Activated naive CD4-positive, alpha-beta T cell treated with anti-CD3 and anti-CD28 coated beads, Interleukin-2, amount 50 U/mL, for 24 hours (primary cell): Measurements from ENCODE around the gene ERC1.
"Not testable (repeated sequence)": the region's sequence is repeated elsewhere in the genome, so short reads cannot be mapped to it uniquely, and the experiment has no call there.

Experiments used
- H3K27ac Mint-ChIP-seq: one replicate; pipeline ENCODE4 v1.8.0; 2021; ENCODE audit warnings: mild to moderate bottlenecking, mixed read lengths
- H3K27me3 Mint-ChIP-seq: one replicate; pipeline ENCODE4 v1.8.0; 2021; ENCODE audit warnings: mixed read lengths
- H3K36me3 Mint-ChIP-seq: one replicate; pipeline ENCODE4 v1.8.0; 2021; ENCODE audit warnings: mixed read lengths
- H3K4me1 Mint-ChIP-seq: one replicate; pipeline ENCODE4 v1.8.0; 2021; ENCODE audit warnings: mixed read lengths
- H3K4me3 Mint-ChIP-seq: one replicate; pipeline ENCODE4 v1.8.0; 2021; ENCODE audit warnings: mild to moderate bottlenecking, mixed read lengths
- H3K9me3 Mint-ChIP-seq: one replicate; pipeline ENCODE4 v1.8.0; 2021; ENCODE audit warnings: mixed read lengths

ERC1 gene

DNA sequence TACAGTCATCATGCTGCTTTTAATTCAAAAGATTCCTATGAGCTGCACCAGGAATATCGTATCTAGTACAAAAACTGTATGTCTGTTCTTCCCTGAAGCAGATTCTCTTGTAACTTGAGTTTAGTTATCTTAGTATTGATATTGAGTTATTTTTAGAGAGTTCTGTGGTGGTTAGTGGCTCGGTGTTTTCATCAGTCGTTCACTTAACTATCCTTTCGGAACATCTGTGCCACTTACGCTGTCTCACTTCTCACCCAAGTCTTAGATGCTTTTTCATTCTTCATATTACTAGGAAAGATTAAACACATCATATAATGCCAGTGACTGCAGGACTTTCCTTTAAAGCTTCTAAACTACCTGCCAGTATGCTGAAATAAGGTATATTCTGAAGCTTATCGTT lies 352.4 kb downstream of the ERC1 start:
- H3K36me3 Mint-ChIP-seq: peaks cover 14% of the 10 kb centered on the region
- no peaks in the 10 kb centered on the region for H3K4me1 Mint-ChIP-seq
- no peak overlapping the region for H3K27ac Mint-ChIP-seq
- H3K27me3 Mint-ChIP-seq: no peaks in the 10 kb centered on the region
- H3K4me3 Mint-ChIP-seq: no peak overlapping the region
- H3K9me3 Mint-ChIP-seq: no peaks in the 10 kb centered on the region

DNA sequence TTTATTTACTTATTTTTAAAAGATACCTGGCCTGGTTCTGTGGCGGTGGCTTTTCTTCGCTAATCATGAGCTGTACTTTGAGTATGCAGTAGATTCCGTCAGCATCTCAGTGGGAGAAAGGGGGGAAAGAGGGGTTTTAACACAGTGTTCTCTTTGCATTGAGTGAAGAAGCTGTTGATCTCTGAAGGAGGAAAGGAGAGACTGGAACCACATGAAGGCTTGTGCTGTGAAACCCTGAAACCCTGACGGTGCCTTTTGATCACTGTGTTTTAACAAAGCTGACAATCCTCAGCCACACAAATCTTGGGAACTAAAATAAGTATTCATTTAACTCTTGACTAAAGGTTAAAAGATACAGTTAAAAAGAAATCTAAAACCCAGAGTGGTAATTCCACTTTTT lies 353.2 kb downstream of the ERC1 start:
- H3K27me3 Mint-ChIP-seq: no peaks in the 10 kb centered on the region
- H3K4me1 Mint-ChIP-seq: no peaks in the 10 kb centered on the region
- no peaks in the 10 kb centered on the region for H3K9me3 Mint-ChIP-seq
- peaks cover 14% of the 10 kb centered on the region for H3K36me3 Mint-ChIP-seq
- H3K27ac Mint-ChIP-seq: peak overlapping the region; percentile 56
- no peak overlapping the region for H3K4me3 Mint-ChIP-seq

DNA sequence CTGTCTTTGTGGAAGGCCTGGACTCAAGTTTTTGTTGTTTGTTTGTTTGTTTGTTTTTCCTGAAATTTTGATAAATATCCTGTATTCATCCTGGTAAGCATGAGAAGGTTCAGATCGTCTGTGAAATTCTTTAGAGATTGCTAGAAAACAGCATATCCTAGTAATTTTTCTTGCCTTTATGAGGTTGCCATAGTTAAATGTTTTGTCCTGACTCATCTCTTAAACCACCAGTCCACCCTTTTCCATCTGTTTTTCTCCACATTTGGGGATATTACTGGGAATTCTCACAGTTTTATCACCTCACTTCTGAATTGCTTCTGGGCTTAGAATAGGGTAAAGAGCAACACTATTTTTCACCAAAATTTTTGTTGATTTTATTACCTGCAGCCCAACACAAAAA lies 355.1 kb downstream of the ERC1 start:
- peaks cover 12% of the 10 kb centered on the region for H3K36me3 Mint-ChIP-seq
- no peaks in the 10 kb centered on the region for H3K4me1 Mint-ChIP-seq
- H3K27me3 Mint-ChIP-seq: no peaks in the 10 kb centered on the region
- H3K27ac Mint-ChIP-seq: no peak overlapping the region
- H3K4me3 Mint-ChIP-seq: no peak overlapping the region
- no peaks in the 10 kb centered on the region for H3K9me3 Mint-ChIP-seq

DNA sequence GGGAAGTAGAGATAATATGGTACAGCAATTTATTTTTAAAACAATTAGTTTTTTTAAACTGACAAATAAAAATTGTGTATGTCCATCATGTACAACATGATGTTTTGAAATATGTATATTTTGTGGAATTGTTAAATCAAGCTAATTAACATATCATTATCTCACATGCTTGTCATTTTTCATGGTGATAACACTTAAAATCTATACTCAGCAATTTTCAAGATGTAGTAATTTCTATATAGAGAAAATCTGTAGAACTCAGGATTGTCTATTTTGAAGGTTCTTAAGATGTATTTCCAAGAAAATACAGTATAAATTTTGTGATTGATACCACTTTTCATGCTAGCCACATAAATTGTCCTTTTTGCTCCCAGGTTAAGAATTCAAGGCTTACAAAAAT lies 356.3 kb downstream of the ERC1 start:
- no peaks in the 10 kb centered on the region for H3K27me3 Mint-ChIP-seq
- H3K27ac Mint-ChIP-seq: no peak overlapping the region
- no peaks in the 10 kb centered on the region for H3K9me3 Mint-ChIP-seq

DNA sequence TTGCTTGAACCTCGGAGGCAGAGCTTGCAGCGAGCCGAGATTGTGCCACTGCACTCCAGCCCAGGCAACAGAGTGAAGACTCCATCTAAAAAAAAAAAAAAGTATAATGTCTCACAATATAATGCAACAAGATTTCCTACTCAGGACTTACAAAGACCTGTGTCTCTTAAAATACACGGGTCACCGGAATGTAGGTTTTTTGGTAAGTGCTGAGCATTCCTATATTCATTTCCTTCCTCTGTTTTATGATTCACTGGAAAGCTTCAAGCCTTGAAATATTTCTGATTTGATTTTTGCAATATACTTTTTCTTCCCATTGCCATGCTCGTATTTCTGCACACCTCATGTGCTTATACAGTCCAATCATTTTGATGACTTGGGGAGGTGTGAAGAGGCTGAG lies 357.6 kb downstream of the ERC1 start:
- no peaks in the 10 kb centered on the region for H3K4me1 Mint-ChIP-seq
- H3K4me3 Mint-ChIP-seq: no peak overlapping the region
- peaks cover 9% of the 10 kb centered on the region for H3K36me3 Mint-ChIP-seq
- no peak overlapping the region for H3K27ac Mint-ChIP-seq
- H3K27me3 Mint-ChIP-seq: no peaks in the 10 kb centered on the region
- H3K9me3 Mint-ChIP-seq: no peaks in the 10 kb centered on the region

More for the DNA sequence above, 356.3 kb downstream of the ERC1 start:
- Mint-ChIP-seq H3K4me3 (no peak overlapping the region), H3K4me1 (no peaks in the 10 kb centered on the region), H3K36me3 (peaks cover 9% of the 10 kb centered on the region)

DNA sequence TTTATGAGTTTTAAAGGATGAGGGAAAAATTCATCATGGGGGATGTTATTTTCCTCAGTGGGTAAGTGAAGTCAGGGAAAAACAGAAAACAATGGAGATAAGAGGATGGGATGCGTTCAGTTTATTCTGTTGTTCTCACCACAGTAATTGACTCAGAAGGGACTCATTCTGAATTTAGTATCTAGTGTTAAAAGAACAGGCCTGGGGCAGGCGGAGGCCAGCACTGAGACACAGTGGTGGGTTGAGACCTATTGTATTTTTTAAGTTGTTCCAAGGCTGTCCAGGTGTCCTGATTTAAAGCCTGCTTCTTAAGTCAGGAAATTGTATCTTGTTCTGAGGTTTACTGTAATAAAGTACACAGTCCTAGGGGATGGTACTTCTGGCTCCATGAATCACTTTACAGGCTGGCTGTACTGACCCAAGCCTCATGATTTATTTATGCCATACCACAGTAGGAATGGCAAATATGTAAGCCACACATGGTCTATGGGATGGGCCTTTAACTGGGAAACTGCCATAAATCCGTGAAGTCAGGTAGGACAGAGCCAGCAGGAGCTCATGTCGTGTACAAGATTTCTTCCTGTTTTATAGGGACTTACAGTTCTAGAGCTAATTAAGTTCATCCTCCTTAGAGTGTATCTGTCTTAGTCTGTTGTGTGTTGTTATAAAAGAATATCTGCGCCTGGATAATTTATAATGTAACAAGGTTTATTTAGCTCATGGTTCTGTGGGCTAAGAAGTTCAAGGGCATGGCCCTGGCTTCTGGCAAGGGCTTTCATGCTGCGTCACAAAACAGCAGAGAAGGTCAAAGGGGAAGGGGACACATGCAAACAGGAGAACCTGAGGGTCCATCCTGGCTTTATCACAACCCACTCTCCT lies 359.3 kb downstream of the ERC1 start:
- Mint-ChIP-seq H3K27me3 (no peaks in the 10 kb centered on the region), H3K27ac (no peak overlapping the region), H3K4me1 (no peaks in the 10 kb centered on the region)

DNA sequence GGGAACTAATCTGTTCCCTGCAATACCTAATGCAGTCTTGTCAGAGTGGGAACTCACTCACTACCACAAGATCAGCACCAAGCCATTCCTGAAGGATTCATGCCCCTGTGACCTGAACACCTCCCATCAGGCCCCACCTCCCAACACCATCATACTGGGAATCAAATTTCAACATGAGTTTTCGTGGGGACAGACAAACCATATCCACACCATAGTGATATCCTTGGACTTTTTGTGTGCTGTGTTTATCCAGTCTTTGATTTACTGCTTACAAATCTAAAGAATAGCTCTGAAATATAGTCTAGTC lies 359.9 kb downstream of the ERC1 start:
- Mint-ChIP-seq H3K4me3 (no peak overlapping the region), H3K27me3 (no peaks in the 10 kb centered on the region), H3K9me3 (no peaks in the 10 kb centered on the region), H3K36me3 (peaks cover 9% of the 10 kb centered on the region), H3K27ac (no peak overlapping the region), H3K4me1 (no peaks in the 10 kb centered on the region)

More for the DNA sequence above, 359.3 kb downstream of the ERC1 start:
- peaks cover 12% of the 10 kb centered on the region for H3K36me3 Mint-ChIP-seq
- no peak overlapping the region for H3K4me3 Mint-ChIP-seq
- no peaks in the 10 kb centered on the region for H3K9me3 Mint-ChIP-seq

DNA sequence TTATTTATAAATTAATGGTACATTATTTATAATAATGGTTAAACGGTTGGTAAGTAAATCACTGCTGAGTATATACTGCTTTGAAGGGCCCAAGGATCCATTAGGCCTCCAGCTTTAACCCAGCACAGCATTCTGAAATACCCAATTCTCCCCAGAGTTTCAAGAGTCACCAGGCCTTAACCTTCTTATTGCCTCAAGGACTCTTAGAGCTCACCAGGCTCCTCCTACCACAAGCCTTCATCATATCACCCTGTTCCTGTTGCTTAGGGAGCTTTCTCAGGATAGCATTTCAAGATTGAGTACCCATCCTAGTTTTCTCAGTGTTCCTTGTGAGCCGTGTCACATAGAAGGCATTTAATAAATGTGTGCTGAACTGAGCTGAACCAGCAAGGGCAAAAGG lies 360.9 kb downstream of the ERC1 start:
- H3K36me3 Mint-ChIP-seq: peaks cover 6% of the 10 kb centered on the region
- no peak overlapping the region for H3K27ac Mint-ChIP-seq
- no peaks in the 10 kb centered on the region for H3K27me3 Mint-ChIP-seq
- H3K9me3 Mint-ChIP-seq: no peaks in the 10 kb centered on the region
- no peak overlapping the region for H3K4me3 Mint-ChIP-seq
- H3K4me1 Mint-ChIP-seq: no peaks in the 10 kb centered on the region

DNA sequence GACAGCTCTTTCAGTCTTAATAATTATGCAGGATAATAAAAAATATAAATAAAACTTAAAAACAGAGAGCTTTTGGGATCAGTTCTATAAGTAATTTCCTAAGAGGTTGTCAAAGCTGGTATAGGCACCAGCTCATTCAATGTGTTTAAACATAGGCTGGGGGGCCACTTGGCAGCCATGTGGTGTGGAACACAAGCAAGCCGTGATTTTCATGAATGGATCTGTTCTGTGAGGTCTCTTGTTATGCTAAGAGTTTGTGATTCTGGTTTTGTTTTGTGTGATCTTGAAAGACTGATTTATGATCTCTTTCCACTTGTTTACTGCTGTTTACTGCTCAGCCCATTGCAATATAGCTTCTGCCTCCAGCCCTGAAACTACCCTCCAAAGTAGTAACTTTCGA lies 362.4 kb downstream of the ERC1 start:
- H3K27ac Mint-ChIP-seq: no peak overlapping the region
- no peaks in the 10 kb centered on the region for H3K9me3 Mint-ChIP-seq
- no peak overlapping the region for H3K4me3 Mint-ChIP-seq
- peaks cover 6% of the 10 kb centered on the region for H3K36me3 Mint-ChIP-seq
- no peaks in the 10 kb centered on the region for H3K4me1 Mint-ChIP-seq
- no peaks in the 10 kb centered on the region for H3K27me3 Mint-ChIP-seq

DNA sequence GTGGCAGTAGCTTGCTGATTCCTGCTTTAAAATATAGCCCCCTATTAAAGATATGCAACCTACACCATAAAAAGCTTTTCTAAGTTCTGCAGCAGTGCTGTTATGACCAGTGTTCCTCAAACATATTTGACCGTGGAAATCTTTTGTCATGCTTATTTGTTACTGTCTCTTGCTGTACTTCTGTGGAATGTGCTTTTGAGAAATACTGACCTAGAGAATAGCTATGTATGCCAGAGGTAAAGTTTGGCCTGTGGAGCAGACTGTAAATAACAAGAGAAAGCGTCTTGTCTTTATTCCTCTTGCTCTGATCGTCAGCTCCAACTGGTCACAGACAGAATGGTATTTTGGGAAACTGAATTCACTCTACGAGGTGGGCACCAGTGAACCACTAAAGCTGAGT lies 364.4 kb downstream of the ERC1 start:
- Mint-ChIP-seq H3K9me3 (no peaks in the 10 kb centered on the region), H3K27ac (no peak overlapping the region), H3K4me3 (no peak overlapping the region), H3K4me1 (no peaks in the 10 kb centered on the region), H3K36me3 (peaks cover 5% of the 10 kb centered on the region), H3K27me3 (no peaks in the 10 kb centered on the region)

DNA sequence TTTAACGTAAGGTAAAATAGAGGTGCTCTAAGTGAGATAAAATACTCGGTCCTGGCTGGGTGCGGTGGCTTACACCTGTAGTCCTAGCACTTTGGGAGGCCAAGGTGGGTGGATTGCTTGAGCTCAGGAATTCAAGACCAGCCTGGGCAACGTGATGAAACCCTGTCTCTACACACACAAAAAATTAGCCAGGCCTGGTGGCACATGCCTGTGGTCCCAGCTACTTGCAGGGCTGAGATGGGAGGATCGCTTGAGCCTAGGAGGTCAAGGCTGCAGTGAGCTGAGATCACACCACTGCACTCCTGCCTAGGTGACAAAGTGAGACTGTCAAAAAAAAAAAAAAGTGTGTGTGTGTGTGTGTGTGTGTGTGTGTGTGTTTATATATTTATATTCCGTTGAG lies 364.8 kb downstream of the ERC1 start:
- not testable (repeated sequence) for H3K4me1 Mint-ChIP-seq, H3K36me3 Mint-ChIP-seq, H3K4me3 Mint-ChIP-seq, H3K27ac Mint-ChIP-seq, H3K27me3 Mint-ChIP-seq, H3K9me3 Mint-ChIP-seq

DNA sequence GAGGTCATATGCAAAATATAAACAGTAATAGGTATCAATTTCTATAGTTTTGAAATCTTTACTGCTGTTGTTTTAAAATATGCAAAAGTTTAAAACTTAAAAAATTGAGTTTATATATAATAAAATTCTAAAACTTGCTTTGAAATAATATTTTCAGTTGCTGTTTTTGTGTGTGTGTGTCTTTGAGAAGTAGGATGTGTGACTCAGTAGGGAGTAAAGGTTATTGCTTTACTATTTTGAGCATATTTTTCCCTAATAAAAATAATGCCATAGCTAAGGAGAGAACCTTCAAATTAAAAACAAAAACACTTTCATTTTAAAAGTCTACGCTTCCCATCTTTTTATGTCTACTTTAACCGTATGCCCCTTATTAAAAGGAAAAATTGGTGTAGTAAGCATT lies 365.3 kb downstream of the ERC1 start:
- H3K4me1 Mint-ChIP-seq: no peaks in the 10 kb centered on the region
- no peaks in the 10 kb centered on the region for H3K27me3 Mint-ChIP-seq
- peaks cover 5% of the 10 kb centered on the region for H3K36me3 Mint-ChIP-seq
- H3K27ac Mint-ChIP-seq: no peak overlapping the region
- no peaks in the 10 kb centered on the region for H3K9me3 Mint-ChIP-seq
- H3K4me3 Mint-ChIP-seq: no peak overlapping the region

DNA sequence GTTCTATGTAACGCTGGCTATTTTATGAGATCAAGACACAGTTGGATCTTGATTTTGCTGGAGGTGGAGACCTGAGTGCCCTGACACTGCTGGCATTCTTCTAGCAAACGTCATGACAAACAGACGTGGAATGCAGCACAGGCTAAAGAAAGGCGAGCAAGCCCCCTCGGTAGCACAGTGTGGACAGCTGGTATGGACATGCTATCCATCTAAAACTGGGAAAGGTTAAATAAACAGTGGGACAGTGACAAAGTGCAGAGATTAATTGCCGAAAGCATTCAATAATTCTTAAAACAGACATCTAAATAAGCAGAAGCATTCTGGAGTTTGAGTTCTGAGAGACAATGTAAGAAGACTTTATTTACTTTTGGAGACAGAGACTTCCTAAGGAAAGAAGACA lies 366.1 kb downstream of the ERC1 start:
- no peak overlapping the region for H3K4me3 Mint-ChIP-seq
- H3K4me1 Mint-ChIP-seq: no peaks in the 10 kb centered on the region
- H3K27ac Mint-ChIP-seq: no peak overlapping the region
- H3K9me3 Mint-ChIP-seq: no peaks in the 10 kb centered on the region
- no peaks in the 10 kb centered on the region for H3K27me3 Mint-ChIP-seq
- peaks cover 5% of the 10 kb centered on the region for H3K36me3 Mint-ChIP-seq

DNA sequence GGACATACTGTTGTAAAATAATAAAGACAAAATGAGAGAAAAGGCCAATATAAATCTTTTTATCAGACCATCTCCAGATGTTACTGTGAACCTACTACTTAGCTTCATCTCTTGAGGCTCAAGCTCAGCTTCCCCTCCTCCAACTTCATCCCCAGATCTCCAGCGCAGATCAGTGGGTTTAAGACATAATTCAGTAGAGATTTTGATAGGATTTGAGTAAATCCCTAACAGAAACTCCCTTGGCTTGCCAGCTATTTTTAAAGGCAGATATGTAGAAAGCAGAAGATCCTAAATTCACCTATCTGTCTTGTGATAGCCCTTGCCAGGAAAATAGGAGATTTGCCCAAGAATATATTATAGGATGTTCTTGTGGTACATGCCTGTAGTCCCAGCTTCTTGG lies 366.7 kb downstream of the ERC1 start:
- Mint-ChIP-seq H3K4me1 (no peaks in the 10 kb centered on the region), H3K27ac (no peak overlapping the region), H3K4me3 (no peak overlapping the region)

DNA sequence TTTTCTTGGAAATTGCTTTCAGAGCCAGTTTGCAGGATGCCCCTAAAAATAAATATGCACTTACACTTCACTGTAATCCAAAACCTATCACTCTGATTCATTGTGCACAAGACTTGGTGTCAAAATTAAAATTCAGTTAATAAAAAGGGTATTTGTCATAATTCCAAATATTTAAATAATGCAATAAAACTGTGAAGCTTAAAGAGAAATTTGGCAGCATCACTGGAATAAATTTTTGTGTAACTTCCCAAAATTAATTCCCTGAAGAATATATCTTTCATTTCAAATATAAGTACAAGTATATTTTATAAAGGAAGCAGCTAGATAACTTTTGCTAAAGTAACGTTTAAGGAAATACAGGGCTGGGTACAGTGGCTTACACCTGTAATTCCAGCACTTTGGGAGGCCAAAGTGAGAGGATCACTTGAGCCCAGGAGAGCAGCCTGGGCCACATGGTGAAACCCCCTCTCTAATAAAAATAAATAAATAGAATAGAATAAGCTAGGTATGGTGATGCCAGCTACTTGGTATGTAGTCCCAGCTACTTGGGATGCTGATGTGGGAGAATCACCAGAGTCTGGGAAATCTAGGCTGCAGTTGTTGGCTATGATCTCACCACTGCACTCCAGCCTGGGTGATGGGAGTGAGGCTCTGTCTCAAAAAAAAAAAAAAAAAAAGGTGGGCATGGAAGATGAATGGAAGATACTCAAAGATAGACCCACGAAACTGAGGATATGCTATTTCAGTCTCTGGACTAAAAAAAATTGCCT lies 369.6 kb downstream of the ERC1 start:
- H3K4me1 Mint-ChIP-seq: peaks cover 4% of the 10 kb centered on the region
- peaks cover 15% of the 10 kb centered on the region for H3K36me3 Mint-ChIP-seq
- H3K4me3 Mint-ChIP-seq: no peak overlapping the region
- no peaks in the 10 kb centered on the region for H3K27me3 Mint-ChIP-seq
- no peak overlapping the region for H3K27ac Mint-ChIP-seq
- H3K9me3 Mint-ChIP-seq: no peaks in the 10 kb centered on the region

More for the DNA sequence above, 366.7 kb downstream of the ERC1 start:
- Mint-ChIP-seq H3K27me3 (no peaks in the 10 kb centered on the region), H3K9me3 (no peaks in the 10 kb centered on the region), H3K36me3 (peaks cover 8% of the 10 kb centered on the region)

DNA sequence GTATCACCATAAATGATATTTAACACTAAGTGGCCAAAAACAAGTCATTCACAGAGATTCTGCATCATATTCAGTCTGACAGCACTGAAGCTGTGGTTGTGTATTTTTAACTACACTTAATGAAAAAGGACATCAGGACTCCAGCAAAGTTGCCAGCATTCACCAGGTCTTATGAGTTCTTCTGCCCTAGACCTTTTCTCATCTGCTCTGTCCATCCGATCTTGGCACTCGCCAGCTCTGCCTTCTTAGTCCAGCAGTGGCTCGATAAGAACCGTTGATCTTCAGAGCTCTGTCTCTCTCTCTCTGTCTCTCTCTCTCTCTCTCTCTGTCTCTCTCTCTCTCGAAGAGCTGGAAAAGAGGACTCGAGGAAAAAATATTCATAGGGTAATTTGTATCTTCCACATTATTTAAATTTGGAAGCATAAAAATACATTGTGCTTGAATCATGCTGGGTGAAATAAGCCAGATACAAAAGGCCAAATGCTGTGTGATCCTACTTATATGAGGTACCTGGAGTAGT lies 371.2 kb downstream of the ERC1 start:
- Mint-ChIP-seq H3K4me1 (peaks cover 4% of the 10 kb centered on the region), H3K27me3 (no peaks in the 10 kb centered on the region), H3K36me3 (peaks cover 17% of the 10 kb centered on the region), H3K27ac (no peak overlapping the region), H3K4me3 (no peak overlapping the region), H3K9me3 (no peaks in the 10 kb centered on the region)
